Vagina (tissue), 2 donors: Measurements from ENCODE around the gene SLBP.

Source experiments
- POLR2AphosphoS5 ChIP-seq, 2 donors: sonication (generic); formaldehyde crosslinking; IDR thresholded peaks; one replicate each; pipeline ENCODE4 v1.9.0; 2017; ENCODE audit warnings: antibody characterized with exemption in 2 of 2, mild to moderate bottlenecking in 2 of 2, low read depth in 1 of 2; ENCODE audit not compliant: insufficient read depth in 1 of 2
- TF ChIP-seq, protein P1 (sequence below), 3 experiments: fragments of 450-650 bp in 2 of 3; fragments of 200-600 bp in 1 of 3; sonication (generic) in 1 of 3; IDR thresholded peaks; one replicate each; pipeline ENCODE4 v1.5.1; 2017 to 2019; ENCODE audit warnings: antibody characterized with exemption in 3 of 3, mild to moderate bottlenecking in 2 of 3, moderate library complexity in 2 of 3

DNA sequence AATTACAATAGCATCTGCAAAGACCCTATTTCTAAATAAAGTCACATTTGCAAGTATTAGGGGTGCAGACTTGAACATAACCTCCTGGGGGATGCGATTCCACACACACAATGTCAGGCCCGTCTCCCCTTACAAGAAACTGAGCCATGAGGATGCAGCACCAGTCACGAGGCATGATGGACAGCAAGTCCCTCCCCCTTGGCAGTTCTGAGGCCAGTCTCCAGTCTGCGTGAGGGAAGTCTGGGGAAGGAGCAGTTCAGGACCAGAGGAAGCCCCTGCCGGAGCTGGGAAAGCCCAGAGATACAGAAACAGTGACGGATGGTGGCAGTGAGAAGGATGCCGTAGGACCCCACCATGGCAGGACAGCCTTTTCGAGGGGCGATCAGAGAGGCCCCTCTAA, 37.4 kb downstream of the SLBP start:
- TF ChIP-seq, protein P1, sequence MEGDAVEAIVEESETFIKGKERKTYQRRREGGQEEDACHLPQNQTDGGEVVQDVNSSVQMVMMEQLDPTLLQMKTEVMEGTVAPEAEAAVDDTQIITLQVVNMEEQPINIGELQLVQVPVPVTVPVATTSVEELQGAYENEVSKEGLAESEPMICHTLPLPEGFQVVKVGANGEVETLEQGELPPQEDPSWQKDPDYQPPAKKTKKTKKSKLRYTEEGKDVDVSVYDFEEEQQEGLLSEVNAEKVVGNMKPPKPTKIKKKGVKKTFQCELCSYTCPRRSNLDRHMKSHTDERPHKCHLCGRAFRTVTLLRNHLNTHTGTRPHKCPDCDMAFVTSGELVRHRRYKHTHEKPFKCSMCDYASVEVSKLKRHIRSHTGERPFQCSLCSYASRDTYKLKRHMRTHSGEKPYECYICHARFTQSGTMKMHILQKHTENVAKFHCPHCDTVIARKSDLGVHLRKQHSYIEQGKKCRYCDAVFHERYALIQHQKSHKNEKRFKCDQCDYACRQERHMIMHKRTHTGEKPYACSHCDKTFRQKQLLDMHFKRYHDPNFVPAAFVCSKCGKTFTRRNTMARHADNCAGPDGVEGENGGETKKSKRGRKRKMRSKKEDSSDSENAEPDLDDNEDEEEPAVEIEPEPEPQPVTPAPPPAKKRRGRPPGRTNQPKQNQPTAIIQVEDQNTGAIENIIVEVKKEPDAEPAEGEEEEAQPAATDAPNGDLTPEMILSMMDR (IDR thresholded peaks at IDR 0.05) = no peak
- no peak for TF ChIP-seq POLR2AphosphoS5 (IDR thresholded peaks at IDR 0.05; ENCODE audit: insufficient read depth in 1 of 2, low read depth in 1 of 2)
